T-helper 1 cell (primary cell): ENCODE data around the gene CDO1.

Source experiments
- DNase-seq, 5 donors: peaks; one replicate each; pipeline ENCODE4 v3.0.0-alpha.2; 2012 to 2020
- total RNA-seq, 4 donors: gene quantifications; one replicate each; lab custom pipeline; 2026; lab: John Stamatoyannopoulos, UW

The CDO1 gene
- 0 to 0.30 (median 0.20) reads per million in 4 donors for total RNA-seq

- peak in 1 of 5 donors; percentile 53 for DNase-seq
Observed at GRCh38 chr5:115816226-115817081, at the start of gene CDO1. Gene CDO1 (minus strand): TSS chr5:115816659. CDS start chr5:115816397, 262 bp downstream.

- DNase-seq, result no peak
Observed at GRCh38 chr5:115859378-115859777, 42.9 kb upstream of the CDO1 start.

- no peak for DNase-seq
Observed at GRCh38 chr5:115858396-115858795, 41.9 kb upstream of the CDO1 start.

GRCh38 chr5:115857626-115858349 is 41.3 kb upstream of the CDO1 start:
- DNase-seq, result no peak

GRCh38 chr5:115857057-115857479 is 40.6 kb upstream of the CDO1 start:
- DNase-seq, result no peak

GRCh38 chr5:115855959-115856358 is 39.5 kb upstream of the CDO1 start:
- no peak for DNase-seq

- DNase-seq, result no peak
Observed at GRCh38 chr5:115854139-115854538, 37.7 kb upstream of the CDO1 start.

GRCh38 chr5:115850744-115851416 is 34.4 kb upstream of the CDO1 start:
- no peak for DNase-seq

- DNase-seq, result no peak
Observed at GRCh38 chr5:115849258-115849798, 32.9 kb upstream of the CDO1 start.

GRCh38 chr5:115847290-115847689 is 30.8 kb upstream of the CDO1 start:
- DNase-seq, result no peak

- no peak for DNase-seq
Observed at GRCh38 chr5:115844321-115844817, 27.9 kb upstream of the CDO1 start.

GRCh38 chr5:115843444-115844130 is 27.1 kb upstream of the CDO1 start:
- no peak for DNase-seq

- no peak for DNase-seq
Observed at GRCh38 chr5:115842952-115843351, 26.5 kb upstream of the CDO1 start.

- peak in 3 of 5 donors; percentile 8 to 25 (median 17) for DNase-seq
Observed at GRCh38 chr5:115842089-115842935, 25.9 kb upstream of the CDO1 start.

- peak; percentile 79 to 94 (median 86) for DNase-seq
Observed at GRCh38 chr5:115841382-115842088, 25.1 kb upstream of the CDO1 start, which contains the start of the genes AP3S1 and ATG12. Gene AP3S1 (plus strand): TSS chr5:115841935. CDS start chr5:115842038, 103 bp downstream. Gene ATG12 (minus strand): TSS chr5:115841565. CDS start chr5:115841552, 13 bp downstream.

- DNase-seq, result no peak
Observed at GRCh38 chr5:115840873-115841272, 24.4 kb upstream of the CDO1 start.

- DNase-seq, result peak in 2 of 5 donors; percentile 10 to 72
Observed at GRCh38 chr5:115838885-115839518, 22.5 kb upstream of the CDO1 start.

- DNase-seq, result no peak
Observed at GRCh38 chr5:115835481-115835880, 19.0 kb upstream of the CDO1 start.

GRCh38 chr5:115831163-115831768 is 14.8 kb upstream of the CDO1 start:
- DNase-seq, result peak in 2 of 5 donors; percentile 16 to 37
